ENCODE data around the gene MAGIX.
"Not testable (repeated sequence)": the region's sequence is repeated elsewhere in the genome, so short reads cannot be mapped to it uniquely, and the experiment has no call there.

MAGIX gene

DNA sequence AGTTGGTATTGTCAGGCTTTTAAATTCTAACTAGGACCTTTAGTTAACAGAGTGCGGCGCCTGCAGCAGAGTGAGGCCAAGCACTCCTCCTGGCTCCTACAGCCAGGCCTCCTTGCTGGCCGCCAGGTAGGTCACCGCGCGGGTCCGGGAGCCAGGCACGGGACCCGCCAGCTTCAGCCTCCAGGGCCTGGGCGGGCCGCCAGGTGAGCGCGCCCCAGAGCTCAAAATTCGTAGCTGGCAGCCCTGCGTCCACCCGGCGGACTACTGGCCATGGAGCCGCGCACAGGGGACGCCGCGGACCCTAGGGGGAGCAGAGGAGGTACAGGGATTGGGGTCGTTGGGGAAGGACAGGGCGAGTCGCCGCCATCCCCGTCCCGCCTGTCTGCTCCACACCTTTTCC lies at the start of gene MAGIX:
Gene MAGIX, plus strand, starts transcription at position 139 of the 400 bp plus-strand sequence. Its CDS starts 132 bp downstream, at position 271.
- Mint-ChIP-seq H3K27ac (peak within 1 kb of the TSS; percentile 83), H3K4me3 (peak within 1 kb of the TSS; percentile 79), H3K9me3 (no peaks in the 10 kb centered on the region), H3K4me1 (peaks cover 32% of the 10 kb centered on the region), H3K36me3 (no peaks in the 10 kb centered on the region), H3K27me3 (no peaks in the 10 kb centered on the region)
- ATAC-seq, result no peak

DNA sequence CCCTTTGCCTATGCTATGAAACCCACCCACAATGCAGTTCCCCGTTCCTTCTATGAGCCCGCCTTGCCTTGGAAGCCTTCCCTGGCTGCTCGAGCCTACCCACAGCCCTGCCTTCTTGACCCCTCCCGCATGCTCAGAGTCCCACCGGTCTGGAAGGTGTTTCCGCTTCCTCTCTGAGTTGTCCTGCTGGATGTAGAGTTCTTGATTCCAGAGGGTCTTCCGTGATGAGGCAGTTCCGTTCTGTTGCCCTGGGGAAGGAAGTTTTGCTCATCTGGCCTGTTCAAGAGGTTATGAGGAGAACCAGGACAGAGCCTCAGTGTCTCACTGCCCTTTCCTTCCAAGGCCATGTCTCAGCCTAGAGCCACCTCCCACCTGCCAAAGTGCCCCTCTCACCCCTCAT lies 46.5 kb upstream of the MAGIX start:
- H3K4me3 Mint-ChIP-seq, result no peak overlapping the region
- H3K9me3 Mint-ChIP-seq, result no peaks in the 10 kb centered on the region
- no peak overlapping the region for H3K27ac Mint-ChIP-seq
- H3K36me3 Mint-ChIP-seq, result peaks cover 35% of the 10 kb centered on the region
- no peak for ATAC-seq
- peaks cover 6% of the 10 kb centered on the region for H3K4me1 Mint-ChIP-seq
- H3K27me3 Mint-ChIP-seq, result no peaks in the 10 kb centered on the region

DNA sequence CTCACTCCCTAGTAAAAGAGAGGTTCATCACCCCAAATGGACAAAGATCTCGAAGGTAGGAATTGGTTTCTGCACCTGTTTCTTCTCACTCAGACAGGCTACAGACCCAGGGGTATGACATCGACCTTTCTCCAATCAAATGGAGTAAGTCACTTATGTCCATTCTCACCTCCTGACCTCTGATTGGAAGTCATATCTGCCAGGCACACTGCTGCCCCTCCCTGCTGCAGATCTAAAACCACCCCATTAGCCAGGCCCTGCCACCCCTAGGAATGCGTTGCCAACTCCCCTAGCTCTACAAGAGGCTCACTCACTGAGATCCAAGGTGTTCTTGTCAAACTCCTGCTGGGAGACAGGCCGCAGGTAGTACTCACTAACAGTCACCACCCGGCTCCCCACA lies 45.8 kb upstream of the MAGIX start:
- H3K36me3 Mint-ChIP-seq, result peaks cover 39% of the 10 kb centered on the region

DNA sequence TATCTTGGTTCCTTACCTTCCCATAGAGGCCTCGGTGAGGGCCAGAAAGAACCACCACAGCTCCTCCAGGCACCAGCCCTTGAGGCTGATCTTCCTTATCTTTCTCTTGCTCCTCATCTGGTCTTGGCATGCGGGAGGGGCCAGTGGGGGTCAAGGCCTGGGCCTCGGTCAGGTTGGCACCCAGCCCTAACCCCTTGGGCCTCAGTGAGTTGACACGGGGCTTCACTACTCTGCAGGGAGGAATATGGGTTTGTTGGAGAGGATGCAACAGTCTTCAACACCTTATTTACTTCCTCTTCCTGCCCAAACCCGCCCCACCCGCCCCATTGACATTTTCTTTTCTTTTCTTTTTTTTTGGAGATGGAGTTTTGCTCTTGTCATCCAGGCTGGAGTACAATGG lies 45.0 kb upstream of the MAGIX start:
- H3K9me3 Mint-ChIP-seq, result no peaks in the 10 kb centered on the region
- no peak for ATAC-seq
- no peak overlapping the region for H3K4me3 Mint-ChIP-seq
- H3K27ac Mint-ChIP-seq, result peak overlapping the region; percentile 3
- H3K36me3 Mint-ChIP-seq, result peaks cover 37% of the 10 kb centered on the region
- no peaks in the 10 kb centered on the region for H3K27me3 Mint-ChIP-seq
- peaks cover 17% of the 10 kb centered on the region for H3K4me1 Mint-ChIP-seq

More for the DNA sequence above, 45.8 kb upstream of the MAGIX start:
- Mint-ChIP-seq H3K4me3 (no peak overlapping the region), H3K4me1 (peaks cover 8% of the 10 kb centered on the region), H3K9me3 (no peaks in the 10 kb centered on the region), H3K27me3 (no peaks in the 10 kb centered on the region), H3K27ac (peak overlapping the region; percentile 3)
- ATAC-seq, result no peak

- Mint-ChIP-seq H3K9me3 (no peaks in the 10 kb centered on the region), H3K4me1 (peaks cover 31% of the 10 kb centered on the region), H3K27ac (no peak overlapping the region), H3K4me3 (no peak overlapping the region), H3K27me3 (no peaks in the 10 kb centered on the region), H3K36me3 (peaks cover 42% of the 10 kb centered on the region)
- ATAC-seq, result no peak
Measured at GRCh38 chrX:49120091-49120490, 42.5 kb upstream of the MAGIX start.

DNA sequence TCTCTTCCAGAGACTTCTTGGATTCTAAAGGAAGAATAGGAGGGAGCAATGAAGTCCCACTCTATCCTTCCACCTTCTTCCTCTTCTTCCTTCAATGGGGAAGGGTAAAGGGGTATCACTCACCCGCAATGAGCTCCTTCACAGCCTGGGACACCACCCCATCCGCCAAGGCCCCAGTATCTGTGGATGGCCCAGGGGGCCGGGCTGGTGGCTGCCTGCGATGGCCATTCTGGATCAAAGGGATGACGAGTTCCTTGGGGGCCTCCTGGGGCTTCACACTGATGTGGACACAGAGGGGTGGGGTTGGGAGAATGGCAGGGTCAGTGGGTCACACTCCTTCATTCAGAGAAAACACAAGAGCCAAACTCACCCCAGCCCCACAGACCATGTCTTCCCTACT lies 40.1 kb upstream of the MAGIX start:
- Mint-ChIP-seq H3K27ac (peak overlapping the region; percentile 97), H3K9me3 (no peaks in the 10 kb centered on the region), H3K4me1 (peaks cover 29% of the 10 kb centered on the region), H3K36me3 (peaks cover 27% of the 10 kb centered on the region), H3K27me3 (no peaks in the 10 kb centered on the region), H3K4me3 (peak overlapping the region; percentile 94)
- ATAC-seq, result no peak

- H3K4me1 Mint-ChIP-seq, result peaks cover 12% of the 10 kb centered on the region
- not testable (repeated sequence) for H3K4me3 Mint-ChIP-seq, H3K9me3 Mint-ChIP-seq, H3K27ac Mint-ChIP-seq, ATAC-seq, H3K27me3 Mint-ChIP-seq, H3K36me3 Mint-ChIP-seq
Measured at GRCh38 chrX:49127742-49128258, 34.8 kb upstream of the MAGIX start.

- H3K36me3 Mint-ChIP-seq, result no peaks in the 10 kb centered on the region
Measured at GRCh38 chrX:49129427-49129826, 33.1 kb upstream of the MAGIX start.

GRCh38 chrX:49132275-49132674 lies 30.3 kb upstream of the MAGIX start:
- ATAC-seq, H3K36me3 Mint-ChIP-seq, H3K9me3 Mint-ChIP-seq, H3K27ac Mint-ChIP-seq, H3K27me3 Mint-ChIP-seq, H3K4me1 Mint-ChIP-seq, H3K4me3 Mint-ChIP-seq: not testable (repeated sequence)

More at GRCh38 chrX:49129427-49129826, 33.1 kb upstream of the MAGIX start:
- Mint-ChIP-seq H3K27me3 (no peaks in the 10 kb centered on the region), H3K27ac (no peak overlapping the region), H3K4me3 (no peak overlapping the region), H3K4me1 (no peaks in the 10 kb centered on the region), H3K9me3 (no peaks in the 10 kb centered on the region)
- no peak for ATAC-seq

DNA sequence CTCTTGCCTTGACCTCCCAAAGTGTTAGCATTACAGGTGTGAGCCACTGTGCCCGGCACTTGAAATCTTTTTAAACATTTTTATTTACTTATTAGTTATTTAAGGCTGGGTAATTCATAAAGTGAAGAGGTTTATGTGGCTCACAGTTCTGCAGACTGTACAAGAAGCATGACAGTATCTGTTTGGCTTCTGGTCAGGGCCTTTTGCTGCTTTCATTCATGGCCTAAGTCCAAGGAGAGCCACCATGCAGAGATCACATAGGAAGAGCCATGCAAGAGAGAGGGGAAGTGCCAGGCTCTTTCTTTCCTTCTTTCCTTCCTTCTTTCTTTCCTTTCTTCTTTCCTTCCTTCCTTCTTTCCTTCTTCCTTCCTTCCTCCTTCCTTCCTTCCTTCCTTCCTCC lies 28.8 kb upstream of the MAGIX start:
- Mint-ChIP-seq H3K9me3 (no peaks in the 10 kb centered on the region), H3K4me1 (no peaks in the 10 kb centered on the region), H3K4me3 (no peak overlapping the region), H3K27ac (no peak overlapping the region), H3K36me3 (peaks cover 6% of the 10 kb centered on the region), H3K27me3 (no peaks in the 10 kb centered on the region)
- ATAC-seq, result no peak

- peaks cover 6% of the 10 kb centered on the region for H3K9me3 Mint-ChIP-seq
- H3K4me3 Mint-ChIP-seq, result no peak overlapping the region
- H3K27ac Mint-ChIP-seq, result no peak overlapping the region
- H3K4me1 Mint-ChIP-seq, result no peaks in the 10 kb centered on the region
- peaks cover 13% of the 10 kb centered on the region for H3K36me3 Mint-ChIP-seq
- H3K27me3 Mint-ChIP-seq, result no peaks in the 10 kb centered on the region
- ATAC-seq, result no peak
Measured at GRCh38 chrX:49137492-49137891, 25.1 kb upstream of the MAGIX start.

DNA sequence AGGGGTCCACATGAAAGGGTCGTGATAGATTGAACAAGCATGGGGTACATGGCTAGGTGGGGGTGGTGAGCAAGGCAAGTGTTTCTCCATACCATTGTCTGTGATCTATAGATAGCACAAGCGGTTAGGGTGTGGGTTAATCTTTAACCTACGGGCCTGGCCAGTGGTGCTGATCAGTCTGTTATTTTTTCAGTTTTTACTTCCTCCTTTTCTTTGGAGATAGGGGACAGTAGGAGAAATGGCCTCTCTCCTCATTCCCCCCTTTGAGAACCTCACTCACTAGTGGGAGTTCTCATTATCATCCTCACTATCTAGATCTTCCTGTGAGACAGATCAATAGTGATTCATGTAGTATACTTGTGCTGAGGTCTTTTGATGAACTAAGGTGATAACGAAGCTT lies 22.8 kb upstream of the MAGIX start:
- Mint-ChIP-seq H3K27ac (no peak overlapping the region), H3K4me1 (no peaks in the 10 kb centered on the region), H3K4me3 (no peak overlapping the region), H3K27me3 (no peaks in the 10 kb centered on the region), H3K36me3 (peaks cover 13% of the 10 kb centered on the region), H3K9me3 (peaks cover 6% of the 10 kb centered on the region)
- no peak for ATAC-seq

DNA sequence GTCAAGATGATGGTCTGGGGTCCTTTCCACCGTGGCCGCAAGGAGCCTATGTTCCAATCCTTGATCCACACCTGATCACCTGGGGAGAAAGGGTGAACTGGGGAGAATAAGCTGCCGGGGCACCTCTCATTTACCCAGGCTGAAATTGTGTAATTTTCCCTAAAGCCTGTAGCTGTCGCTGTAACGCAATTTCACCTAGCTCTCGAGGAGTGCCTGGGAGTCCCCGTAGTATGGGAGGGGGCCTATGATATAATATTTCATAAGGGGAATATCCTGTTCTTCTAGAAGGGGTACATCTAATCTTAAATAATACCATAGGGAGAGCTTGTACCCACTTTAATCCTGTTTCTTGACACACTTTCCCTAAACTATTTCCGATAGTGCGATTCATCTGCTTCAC lies 20.3 kb upstream of the MAGIX start:
- H3K27ac Mint-ChIP-seq, ATAC-seq: not testable (repeated sequence)

GRCh38 chrX:49143154-49143553 lies 19.4 kb upstream of the MAGIX start:
- not testable (repeated sequence) for ATAC-seq, H3K27ac Mint-ChIP-seq, H3K9me3 Mint-ChIP-seq, H3K27me3 Mint-ChIP-seq, H3K4me1 Mint-ChIP-seq, H3K4me3 Mint-ChIP-seq
- H3K36me3 Mint-ChIP-seq, result peaks cover 11% of the 10 kb centered on the region

More for the DNA sequence above, 20.3 kb upstream of the MAGIX start:
- not testable (repeated sequence) for H3K27me3 Mint-ChIP-seq, H3K4me3 Mint-ChIP-seq, H3K9me3 Mint-ChIP-seq, H3K36me3 Mint-ChIP-seq, H3K4me1 Mint-ChIP-seq

DNA sequence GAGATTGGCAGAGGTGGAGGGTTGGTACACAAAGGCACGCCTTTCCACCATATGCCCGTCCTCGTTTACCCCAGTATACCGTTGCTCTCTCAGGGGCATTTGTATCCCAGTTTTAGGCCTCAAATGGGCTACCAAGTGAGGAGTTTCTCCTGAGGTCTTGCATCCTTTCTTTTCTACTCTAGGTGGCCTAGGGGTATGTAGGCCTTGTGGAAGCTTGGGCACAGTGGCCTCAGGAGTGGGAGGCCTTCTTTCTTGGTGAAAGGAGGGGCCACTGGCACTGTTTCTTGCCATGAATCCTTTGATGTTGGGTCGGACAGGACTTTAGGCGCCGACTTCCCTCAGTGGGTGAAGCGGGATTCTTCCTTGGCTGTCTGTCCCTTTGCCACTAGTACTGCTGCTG lies 15.3 kb upstream of the MAGIX start:
- H3K4me3 Mint-ChIP-seq, result no peak overlapping the region
- H3K4me1 Mint-ChIP-seq, result no peaks in the 10 kb centered on the region
- peaks cover 5% of the 10 kb centered on the region for H3K36me3 Mint-ChIP-seq
- ATAC-seq, result no peak
- no peak overlapping the region for H3K27ac Mint-ChIP-seq
- no peaks in the 10 kb centered on the region for H3K9me3 Mint-ChIP-seq
- no peaks in the 10 kb centered on the region for H3K27me3 Mint-ChIP-seq

DNA sequence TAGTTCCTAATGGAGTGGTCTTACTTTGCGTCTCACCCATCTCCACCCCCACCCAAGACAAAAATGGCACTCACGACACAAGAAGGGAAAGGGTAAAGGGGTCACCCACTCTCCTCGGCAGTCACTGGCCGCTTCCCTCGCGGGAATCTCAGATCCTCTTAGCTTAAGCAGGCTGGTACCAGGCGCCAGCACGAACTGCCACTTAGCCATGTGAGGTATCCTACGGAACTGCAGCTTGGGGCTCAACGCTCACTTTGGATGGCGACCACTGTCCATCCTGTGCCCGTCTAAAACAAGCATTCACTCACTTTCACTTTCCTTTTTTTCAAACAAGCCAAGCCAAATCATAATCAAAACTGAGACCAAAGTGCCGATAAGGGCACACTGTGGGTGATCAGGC lies 14.6 kb upstream of the MAGIX start:
- no peaks in the 10 kb centered on the region for H3K9me3 Mint-ChIP-seq
- no peaks in the 10 kb centered on the region for H3K4me1 Mint-ChIP-seq
- H3K27me3 Mint-ChIP-seq, result no peaks in the 10 kb centered on the region
- no peak overlapping the region for H3K4me3 Mint-ChIP-seq
- no peak for ATAC-seq
- no peak overlapping the region for H3K27ac Mint-ChIP-seq
- H3K36me3 Mint-ChIP-seq, result peaks cover 5% of the 10 kb centered on the region

Measured in stimulated activated memory B cell treated with anti-CD40 and anti-IgM and Interleukin-4, amounts not matched to agents 10 μg/mL and 1 μg/mL and 100 μg/mL, for 72 hours (primary cell).